Peyer's patch (tissue), 4 donors: ENCODE measurements around the gene GALNT2. TPM values are rescaled to one million over a fixed set of nuclear protein-coding genes. Genes with fewer than 3 reads are reported as not detected.
A peak's percentile ranks its signal among the peaks of the same experiment; 100 is the strongest.

Source experiments
- DNase-seq, 3 donors: peaks; one replicate each; pipeline ENCODE4 v3.0.0-alpha.2; 2017 to 2019
- H3K27ac ChIP-seq, 4 donors: fragments of 200-600 bp; sonication (generic); one replicate each; pipeline ENCODE4 v1.5.1; 2016 to 2019
- H3K27me3 ChIP-seq, 2 donors: fragments of 200-600 bp; sonication (generic); one replicate each; pipeline ENCODE4 v1.5.1; 2019
- H3K36me3 ChIP-seq, 3 donors: fragments of 200-600 bp; sonication (generic); one replicate each; pipeline ENCODE4 v1.5.1; 2016 to 2019
- H3K4me1 ChIP-seq, 4 donors: fragments of 200-600 bp; sonication (generic); one replicate each; pipeline ENCODE4 v1.5.1; 2016 to 2019
- H3K4me3 ChIP-seq, 4 donors: fragments of 200-600 bp; sonication (generic); 1 replicate in 3 of 4; 2 replicates in 1 of 4; pipeline ENCODE4 v1.5.1; 2016 to 2019; ENCODE audit warnings: mild to moderate bottlenecking in 1 of 4
- H3K9me3 ChIP-seq, 4 donors: fragments of 200-600 bp; sonication (generic); one replicate each; pipeline ENCODE4 v1.5.1; 2016 to 2019; ENCODE audit warnings: mild to moderate bottlenecking in 1 of 4
- POLR2A ChIP-seq, 2 donors: fragments of 450-650 bp; IDR thresholded peaks; one replicate each; pipeline ENCODE4 v1.5.1; 2017; ENCODE audit warnings: antibody characterized with exemption in 2 of 2, mild to moderate bottlenecking in 2 of 2, moderate library complexity in 2 of 2
- total RNA-seq, 4 donors: library from RNA; depleted of rRNA; stranded (reverse); fragments of >200 nt; gene quantifications; one replicate each; pipeline ENCODE4 v1.1.0, GENCODE V29; 2016
- TF ChIP-seq, protein P1 (sequence below), 6 experiments: fragments of 450-650 bp in 4 of 6; fragments of 200-600 bp in 2 of 6; sonication (generic) in 1 of 6; IDR thresholded peaks; one replicate each; pipeline ENCODE4 v1.5.1; 2017 to 2019; ENCODE audit warnings: antibody characterized with exemption in 6 of 6, mild to moderate bottlenecking in 3 of 6, moderate library complexity in 1 of 6

GALNT2 gene
- total RNA-seq, 4 donors from 2014 or later, result 36.3 to 52.5 (median 43.6) TPM

DNA sequence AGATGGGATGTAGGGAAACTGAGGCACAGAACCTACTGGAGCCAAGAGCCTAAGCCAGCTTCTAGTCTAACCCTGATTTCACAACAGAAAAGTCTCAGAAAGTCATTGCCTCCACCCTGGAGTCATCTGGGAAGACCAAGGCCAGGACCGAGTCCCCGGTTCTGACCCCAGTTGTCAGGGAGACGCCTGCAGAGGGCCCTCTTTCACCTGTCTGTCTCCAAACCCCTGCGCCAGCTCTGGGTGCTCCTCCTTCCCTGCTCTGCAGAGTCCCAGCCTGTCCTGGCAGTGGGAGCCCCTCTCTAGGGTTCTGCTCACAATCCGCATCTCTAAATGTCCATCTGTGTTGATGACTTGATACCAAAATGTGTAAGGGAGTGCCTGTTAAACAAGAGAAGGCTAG is 209.4 kb downstream of the GALNT2 start:
- H3K4me3 ChIP-seq, result no peak overlapping the region
- peak in 2 of 3 donors; percentile 24 for DNase-seq
- H3K27me3 ChIP-seq, result no peaks in the 10 kb centered on the region
- no peak for TF ChIP-seq POLR2A (IDR thresholded peaks at IDR 0.05)
- TF ChIP-seq, protein P1, sequence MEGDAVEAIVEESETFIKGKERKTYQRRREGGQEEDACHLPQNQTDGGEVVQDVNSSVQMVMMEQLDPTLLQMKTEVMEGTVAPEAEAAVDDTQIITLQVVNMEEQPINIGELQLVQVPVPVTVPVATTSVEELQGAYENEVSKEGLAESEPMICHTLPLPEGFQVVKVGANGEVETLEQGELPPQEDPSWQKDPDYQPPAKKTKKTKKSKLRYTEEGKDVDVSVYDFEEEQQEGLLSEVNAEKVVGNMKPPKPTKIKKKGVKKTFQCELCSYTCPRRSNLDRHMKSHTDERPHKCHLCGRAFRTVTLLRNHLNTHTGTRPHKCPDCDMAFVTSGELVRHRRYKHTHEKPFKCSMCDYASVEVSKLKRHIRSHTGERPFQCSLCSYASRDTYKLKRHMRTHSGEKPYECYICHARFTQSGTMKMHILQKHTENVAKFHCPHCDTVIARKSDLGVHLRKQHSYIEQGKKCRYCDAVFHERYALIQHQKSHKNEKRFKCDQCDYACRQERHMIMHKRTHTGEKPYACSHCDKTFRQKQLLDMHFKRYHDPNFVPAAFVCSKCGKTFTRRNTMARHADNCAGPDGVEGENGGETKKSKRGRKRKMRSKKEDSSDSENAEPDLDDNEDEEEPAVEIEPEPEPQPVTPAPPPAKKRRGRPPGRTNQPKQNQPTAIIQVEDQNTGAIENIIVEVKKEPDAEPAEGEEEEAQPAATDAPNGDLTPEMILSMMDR (IDR thresholded peaks at IDR 0.05), result no peak
- H3K36me3 ChIP-seq, result peaks cover 0 to 46% (median 0%) of the 10 kb centered on the region in 3 donors
- H3K4me1 ChIP-seq, result peaks cover 0 to 20% (median 14%) of the 10 kb centered on the region in 4 donors
- H3K9me3 ChIP-seq, result no peaks in the 10 kb centered on the region
- peak overlapping the region in 1 of 4 donors; percentile 5 for H3K27ac ChIP-seq

DNA sequence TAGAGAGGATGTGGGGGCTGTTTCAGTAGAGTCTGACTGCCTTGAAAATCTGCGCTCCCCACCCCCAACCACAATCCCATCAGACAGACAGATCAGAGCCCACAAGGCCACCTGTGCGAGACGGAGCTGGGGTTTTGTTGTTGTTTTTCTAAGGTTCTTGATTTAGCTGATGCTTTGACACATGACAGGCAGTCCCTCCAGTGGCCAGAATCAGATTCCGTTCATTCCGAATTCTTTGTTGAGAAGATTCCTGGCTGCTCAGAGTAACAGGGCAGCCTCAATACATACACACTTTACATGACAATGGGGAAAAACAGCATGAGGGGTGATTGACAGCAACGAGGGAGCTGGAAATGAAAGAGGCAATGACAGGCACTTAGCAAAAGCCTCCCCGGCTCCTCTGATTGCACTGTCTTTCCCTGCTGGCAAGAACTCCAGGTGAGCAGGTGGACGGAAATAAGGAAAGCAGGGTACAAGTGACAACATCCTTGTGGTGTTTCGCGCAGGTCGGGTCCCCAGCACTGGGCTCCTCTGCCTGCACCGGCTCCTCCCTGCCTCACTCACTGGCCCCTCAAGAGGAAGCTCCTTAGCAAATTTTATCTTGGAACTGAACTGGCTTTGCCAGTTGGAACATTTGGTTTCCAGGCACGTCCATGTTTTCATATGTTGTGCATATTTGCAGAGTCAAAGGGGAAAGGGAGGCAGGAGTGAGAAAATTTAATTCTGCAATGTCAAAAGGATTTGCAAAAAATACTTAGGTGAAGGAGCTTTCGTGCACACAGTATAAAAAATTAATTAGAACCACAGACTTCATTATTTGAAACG is 210.4 kb downstream of the GALNT2 start:
- peaks cover 9 to 27% (median 16%) of the 10 kb centered on the region in 4 donors for H3K4me1 ChIP-seq
- peak; percentile 48 to 76 (median 69) for DNase-seq
- H3K27ac ChIP-seq, result peak overlapping the region in 1 of 4 donors; percentile 42
- H3K9me3 ChIP-seq, result no peaks in the 10 kb centered on the region
- no peak overlapping the region for H3K4me3 ChIP-seq
- TF ChIP-seq, protein P1 (IDR thresholded peaks at IDR 0.05), result peak in 1 of 6 experiments; percentile 8
- no peak for TF ChIP-seq POLR2A (IDR thresholded peaks at IDR 0.05)
- peaks cover 0 to 46% (median 0%) of the 10 kb centered on the region in 3 donors for H3K36me3 ChIP-seq
- H3K27me3 ChIP-seq, result no peaks in the 10 kb centered on the region

DNA sequence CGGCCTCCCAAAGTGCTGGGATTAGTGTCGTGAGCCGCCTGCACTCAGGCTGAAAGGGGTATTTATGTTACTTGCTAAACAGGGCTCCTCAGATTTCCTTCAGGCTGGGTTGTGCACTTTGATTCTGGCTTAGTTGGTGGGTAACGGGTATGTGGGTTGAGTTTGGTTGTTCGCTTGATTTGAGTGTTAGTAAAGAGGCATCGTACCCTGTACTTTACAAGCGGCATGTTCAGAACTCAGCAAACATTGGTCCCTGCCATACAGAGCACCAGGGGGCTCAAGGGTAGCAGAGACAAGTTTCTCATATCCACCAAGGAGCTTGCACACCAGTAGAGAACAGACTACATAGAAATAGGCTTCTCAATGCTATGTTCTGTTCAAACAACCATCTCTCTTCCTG is 211.3 kb downstream of the GALNT2 start:
- H3K27me3 ChIP-seq, result no peaks in the 10 kb centered on the region
- peaks cover 0 to 46% (median 0%) of the 10 kb centered on the region in 3 donors for H3K36me3 ChIP-seq
- no peak for TF ChIP-seq POLR2A (IDR thresholded peaks at IDR 0.05)
- TF ChIP-seq, protein P1 (IDR thresholded peaks at IDR 0.05), result no peak
- no peaks in the 10 kb centered on the region for H3K9me3 ChIP-seq
- H3K4me1 ChIP-seq, result peaks cover 9 to 27% (median 19%) of the 10 kb centered on the region in 4 donors
- peak in 1 of 3 donors; percentile 4 for DNase-seq
- no peak overlapping the region for H3K4me3 ChIP-seq
- no peak overlapping the region for H3K27ac ChIP-seq

DNA sequence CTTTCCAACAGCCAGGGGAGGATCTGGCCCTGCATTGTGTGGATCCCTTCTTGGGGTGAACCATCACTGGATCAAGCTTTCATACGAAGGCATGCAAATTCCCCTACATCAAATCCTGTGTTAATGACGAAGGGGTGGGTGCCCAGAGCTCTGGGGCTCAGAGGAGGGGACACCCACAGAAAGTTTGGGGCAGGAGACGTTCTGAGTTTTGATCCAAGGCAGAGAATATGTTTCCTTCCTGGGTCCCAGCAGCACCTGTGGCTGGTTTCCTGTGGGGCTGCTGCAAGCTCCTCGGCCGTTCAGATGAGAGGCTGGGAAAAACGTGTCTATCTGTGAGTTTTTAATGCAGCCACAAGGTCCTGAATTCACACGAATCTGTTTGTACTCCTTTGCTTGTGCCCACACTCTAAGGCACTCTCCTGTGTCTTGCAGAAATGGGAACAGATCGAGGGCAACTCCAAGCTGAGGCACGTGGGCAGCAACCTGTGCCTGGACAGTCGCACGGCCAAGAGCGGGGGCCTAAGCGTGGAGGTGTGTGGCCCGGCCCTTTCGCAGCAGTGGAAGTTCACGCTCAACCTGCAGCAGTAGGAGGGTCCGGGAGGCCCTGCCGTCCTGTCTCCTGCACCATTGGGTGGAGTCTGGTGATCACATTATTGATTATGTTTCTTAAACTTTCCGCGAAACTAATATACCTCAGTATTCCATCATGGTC is 212.0 kb downstream of the GALNT2 start:
- peaks cover 0 to 46% (median 0%) of the 10 kb centered on the region in 3 donors for H3K36me3 ChIP-seq
- DNase-seq, result peak in 2 of 3 donors; percentile 36 to 37
- peaks cover 9 to 27% (median 19%) of the 10 kb centered on the region in 4 donors for H3K4me1 ChIP-seq
- TF ChIP-seq POLR2A (IDR thresholded peaks at IDR 0.05), result no peak
- TF ChIP-seq, protein P1 (IDR thresholded peaks at IDR 0.05), result no peak
- H3K4me3 ChIP-seq, result no peak overlapping the region
- H3K27me3 ChIP-seq, result no peaks in the 10 kb centered on the region
- H3K27ac ChIP-seq, result no peak overlapping the region
- H3K9me3 ChIP-seq, result no peaks in the 10 kb centered on the region

DNA sequence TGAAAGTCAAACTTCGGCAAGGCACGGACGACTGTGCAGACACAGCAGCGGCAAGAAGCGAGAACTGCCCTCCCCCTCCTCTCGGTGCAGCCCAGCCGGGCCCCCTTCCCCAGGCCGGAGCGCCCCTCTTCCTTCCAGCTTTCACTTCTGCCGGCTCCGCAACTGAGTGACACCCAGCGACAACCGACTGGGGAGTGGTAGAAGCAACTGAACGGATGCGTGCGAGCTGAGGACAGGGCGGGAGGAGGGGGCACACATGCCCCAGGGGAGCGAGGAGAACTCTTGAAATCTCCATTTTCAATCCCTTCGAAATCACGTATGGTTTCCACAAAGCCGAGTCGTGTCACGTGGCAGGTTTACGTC is 212.5 kb downstream of the GALNT2 start:
- TF ChIP-seq, protein P1 (IDR thresholded peaks at IDR 0.05), result no peak
- TF ChIP-seq POLR2A (IDR thresholded peaks at IDR 0.05), result no peak
- H3K27ac ChIP-seq, result no peak overlapping the region
- H3K4me1 ChIP-seq, result peaks cover 9 to 27% (median 19%) of the 10 kb centered on the region in 4 donors
- H3K36me3 ChIP-seq, result peaks cover 0 to 43% (median 0%) of the 10 kb centered on the region in 3 donors
- H3K9me3 ChIP-seq, result no peaks in the 10 kb centered on the region
- peak in 1 of 3 donors; percentile 39 for DNase-seq
- H3K27me3 ChIP-seq, result no peaks in the 10 kb centered on the region
- H3K4me3 ChIP-seq, result no peak overlapping the region
